T-helper 1 cell treated with Interleukin-12 subunit alpha and Interleukin-12 subunit beta and Interleukin-4 antibody, amounts not matched to agents 30 μg/mL and 1 μg/mL, for 36 hours (primary cell): ENCODE results near the gene SLC25A21.

Experiments used
- H3K27ac Mint-ChIP-seq: one replicate; pipeline ENCODE4 v1.8.0; 2021; ENCODE audit warnings: mild to moderate bottlenecking, mixed read lengths
- H3K27me3 Mint-ChIP-seq: one replicate; pipeline ENCODE4 v1.8.0; 2021; ENCODE audit warnings: low read depth, mixed read lengths
- H3K36me3 Mint-ChIP-seq: one replicate; pipeline ENCODE4 v1.8.0; 2021; ENCODE audit warnings: low read depth, mixed read lengths
- H3K4me1 Mint-ChIP-seq: one replicate; pipeline ENCODE4 v1.8.0; 2021; ENCODE audit warnings: low read depth, mixed read lengths
- H3K4me3 Mint-ChIP-seq: one replicate; pipeline ENCODE4 v1.8.0; 2021; ENCODE audit warnings: mild to moderate bottlenecking, moderate library complexity, mixed read lengths
- H3K9me3 Mint-ChIP-seq: one replicate; pipeline ENCODE4 v1.8.0; 2021; ENCODE audit warnings: mixed read lengths

Gene SLC25A21

GRCh38 chr14:36656687-36657398, 515.6 kb downstream of the SLC25A21 start:
- Mint-ChIP-seq H3K27me3 (peaks cover 96% of the 10 kb centered on the region), H3K4me1 (peaks cover 4% of the 10 kb centered on the region), H3K27ac (peak overlapping the region; percentile 59), H3K9me3 (peaks cover 3% of the 10 kb centered on the region), H3K4me3 (peak overlapping the region; percentile 51), H3K36me3 (peaks cover 8% of the 10 kb centered on the region)

GRCh38 chr14:36655963-36656686, 516.3 kb downstream of the SLC25A21 start:
- Mint-ChIP-seq H3K36me3 (peaks cover 8% of the 10 kb centered on the region), H3K4me1 (peaks cover 4% of the 10 kb centered on the region), H3K9me3 (peaks cover 3% of the 10 kb centered on the region), H3K27me3 (peaks cover 96% of the 10 kb centered on the region), H3K4me3 (no peak overlapping the region), H3K27ac (peak overlapping the region; percentile 73)

DNA sequence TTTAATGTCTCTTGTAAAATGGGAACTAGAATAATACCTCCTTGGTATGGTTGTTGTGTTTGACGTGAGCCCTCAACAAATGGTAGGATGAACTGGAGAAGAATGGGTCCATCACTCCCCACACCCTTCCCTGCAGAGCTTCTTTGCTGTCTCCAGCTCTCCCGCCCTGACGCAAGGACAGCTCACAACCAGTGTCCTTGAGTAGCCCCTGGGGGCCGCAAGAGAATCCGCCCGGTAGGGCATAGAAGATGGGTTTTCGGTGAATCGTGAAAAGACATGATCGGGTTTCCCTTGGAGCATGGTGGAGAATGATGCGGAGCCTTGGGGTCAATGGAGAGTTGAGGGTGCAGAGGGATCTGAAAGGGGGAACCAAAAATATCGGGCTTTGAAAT, 516.8 kb downstream of the SLC25A21 start:
- Mint-ChIP-seq H3K4me1 (peaks cover 4% of the 10 kb centered on the region), H3K4me3 (no peak overlapping the region), H3K36me3 (peaks cover 7% of the 10 kb centered on the region), H3K9me3 (peaks cover 3% of the 10 kb centered on the region), H3K27me3 (peaks cover 93% of the 10 kb centered on the region), H3K27ac (peak overlapping the region; percentile 73)

DNA sequence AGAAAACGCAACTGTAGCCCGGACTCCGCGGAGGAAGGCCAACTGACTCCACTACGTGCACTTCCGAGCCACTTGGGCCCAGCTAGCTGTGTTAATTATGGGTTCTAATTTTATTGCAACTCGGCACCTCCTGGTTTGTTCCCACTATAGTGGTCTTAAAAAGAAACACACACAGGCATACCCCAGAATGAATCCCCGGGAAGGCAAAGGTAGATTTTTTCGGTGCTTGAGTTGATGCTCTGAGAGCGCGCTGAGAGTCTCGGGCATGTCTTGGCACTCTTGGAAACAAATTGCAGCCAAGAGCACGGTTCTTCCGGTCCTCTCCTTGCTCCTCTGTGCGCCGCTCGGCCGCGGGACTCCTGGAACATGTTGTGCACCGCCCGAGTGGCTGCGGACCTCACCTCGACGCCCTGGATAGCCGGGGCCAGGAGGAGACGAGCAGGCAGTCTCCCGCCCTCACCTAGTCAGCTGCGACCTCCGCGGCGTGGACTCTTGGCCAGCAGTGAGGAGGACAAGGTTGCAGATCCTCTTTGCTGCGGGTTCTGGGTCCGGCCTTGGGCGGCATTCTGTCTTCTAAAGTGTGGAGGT, 517.5 kb downstream of the SLC25A21 start:
- H3K4me3 Mint-ChIP-seq: no peak overlapping the region
- H3K4me1 Mint-ChIP-seq: peaks cover 4% of the 10 kb centered on the region
- peaks cover 3% of the 10 kb centered on the region for H3K9me3 Mint-ChIP-seq
- H3K27me3 Mint-ChIP-seq: peaks cover 93% of the 10 kb centered on the region
- peak overlapping the region; percentile 31 for H3K27ac Mint-ChIP-seq
- H3K36me3 Mint-ChIP-seq: peaks cover 7% of the 10 kb centered on the region

GRCh38 chr14:36653962-36654793, 518.2 kb downstream of the SLC25A21 start:
- peaks cover 89% of the 10 kb centered on the region for H3K27me3 Mint-ChIP-seq

GRCh38 chr14:36653413-36653812, 519.0 kb downstream of the SLC25A21 start:
- Mint-ChIP-seq H3K27ac (no peak overlapping the region), H3K4me1 (no peaks in the 10 kb centered on the region), H3K36me3 (peaks cover 4% of the 10 kb centered on the region), H3K4me3 (no peak overlapping the region), H3K27me3 (peaks cover 90% of the 10 kb centered on the region), H3K9me3 (no peaks in the 10 kb centered on the region)

More at GRCh38 chr14:36653962-36654793, 518.2 kb downstream of the SLC25A21 start:
- no peak overlapping the region for H3K27ac Mint-ChIP-seq
- H3K9me3 Mint-ChIP-seq: peaks cover 3% of the 10 kb centered on the region
- no peak overlapping the region for H3K4me3 Mint-ChIP-seq
- H3K36me3 Mint-ChIP-seq: peaks cover 6% of the 10 kb centered on the region
- peaks cover 4% of the 10 kb centered on the region for H3K4me1 Mint-ChIP-seq

- H3K36me3 Mint-ChIP-seq: peaks cover 4% of the 10 kb centered on the region
- no peaks in the 10 kb centered on the region for H3K9me3 Mint-ChIP-seq
- H3K27me3 Mint-ChIP-seq: peaks cover 90% of the 10 kb centered on the region
- H3K4me1 Mint-ChIP-seq: no peaks in the 10 kb centered on the region
- no peak overlapping the region for H3K27ac Mint-ChIP-seq
- H3K4me3 Mint-ChIP-seq: no peak overlapping the region
Measured at GRCh38 chr14:36652542-36653201, 519.7 kb downstream of the SLC25A21 start.

GRCh38 chr14:36649872-36650650, 522.3 kb downstream of the SLC25A21 start:
- no peaks in the 10 kb centered on the region for H3K36me3 Mint-ChIP-seq
- no peak overlapping the region for H3K4me3 Mint-ChIP-seq
- no peak overlapping the region for H3K27ac Mint-ChIP-seq
- no peaks in the 10 kb centered on the region for H3K4me1 Mint-ChIP-seq
- peaks cover 83% of the 10 kb centered on the region for H3K27me3 Mint-ChIP-seq
- H3K9me3 Mint-ChIP-seq: no peaks in the 10 kb centered on the region

- no peaks in the 10 kb centered on the region for H3K36me3 Mint-ChIP-seq
- H3K27ac Mint-ChIP-seq: no peak overlapping the region
- H3K27me3 Mint-ChIP-seq: peaks cover 71% of the 10 kb centered on the region
- no peaks in the 10 kb centered on the region for H3K4me1 Mint-ChIP-seq
- no peaks in the 10 kb centered on the region for H3K9me3 Mint-ChIP-seq
- no peak overlapping the region for H3K4me3 Mint-ChIP-seq
Measured at GRCh38 chr14:36647824-36648753, 524.3 kb downstream of the SLC25A21 start.

- Mint-ChIP-seq H3K27me3 (peaks cover 64% of the 10 kb centered on the region), H3K27ac (no peak overlapping the region), H3K9me3 (no peaks in the 10 kb centered on the region), H3K4me3 (no peak overlapping the region), H3K36me3 (no peaks in the 10 kb centered on the region), H3K4me1 (no peaks in the 10 kb centered on the region)
Measured at GRCh38 chr14:36647417-36647823, 525.0 kb downstream of the SLC25A21 start.

GRCh38 chr14:36646664-36647416, 525.6 kb downstream of the SLC25A21 start:
- no peaks in the 10 kb centered on the region for H3K36me3 Mint-ChIP-seq
- H3K27ac Mint-ChIP-seq: no peak overlapping the region
- H3K4me3 Mint-ChIP-seq: no peak overlapping the region
- H3K27me3 Mint-ChIP-seq: peaks cover 62% of the 10 kb centered on the region
- H3K4me1 Mint-ChIP-seq: no peaks in the 10 kb centered on the region
- H3K9me3 Mint-ChIP-seq: no peaks in the 10 kb centered on the region

DNA sequence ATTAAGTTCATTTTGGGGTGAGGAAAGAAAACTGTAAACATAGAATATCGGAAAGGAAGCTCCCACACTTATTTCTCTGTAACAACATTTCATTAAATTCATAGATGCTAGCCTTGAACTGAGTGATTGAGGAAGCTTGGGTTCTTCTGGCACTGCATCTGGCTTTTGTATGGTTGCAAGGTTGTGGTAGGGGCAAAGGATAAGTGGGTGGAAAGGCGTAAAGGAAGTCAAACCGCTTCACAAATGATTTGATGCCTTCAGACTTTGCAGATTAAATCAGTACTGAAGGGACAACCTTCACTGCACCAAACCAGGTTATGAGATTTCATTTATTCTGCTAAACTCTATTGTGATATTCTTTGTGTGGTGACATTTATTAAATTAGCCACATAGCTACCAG, 538.8 kb downstream of the SLC25A21 start:
- H3K9me3 Mint-ChIP-seq: peaks cover 2% of the 10 kb centered on the region
- no peaks in the 10 kb centered on the region for H3K36me3 Mint-ChIP-seq
- H3K27me3 Mint-ChIP-seq: no peaks in the 10 kb centered on the region
- no peaks in the 10 kb centered on the region for H3K4me1 Mint-ChIP-seq
- H3K4me3 Mint-ChIP-seq: no peak overlapping the region
- H3K27ac Mint-ChIP-seq: no peak overlapping the region
